ENCODE measurements around the gene SCNN1G. TPM values are rescaled to one million over a fixed set of nuclear protein-coding genes. Genes with fewer than 3 reads are reported as not detected.

The SCNN1G gene
- polyA plus RNA-seq, 2 of the 4 experiments (the other 2 are of a cell fraction) = 0.03 to 0.05 TPM

DNA sequence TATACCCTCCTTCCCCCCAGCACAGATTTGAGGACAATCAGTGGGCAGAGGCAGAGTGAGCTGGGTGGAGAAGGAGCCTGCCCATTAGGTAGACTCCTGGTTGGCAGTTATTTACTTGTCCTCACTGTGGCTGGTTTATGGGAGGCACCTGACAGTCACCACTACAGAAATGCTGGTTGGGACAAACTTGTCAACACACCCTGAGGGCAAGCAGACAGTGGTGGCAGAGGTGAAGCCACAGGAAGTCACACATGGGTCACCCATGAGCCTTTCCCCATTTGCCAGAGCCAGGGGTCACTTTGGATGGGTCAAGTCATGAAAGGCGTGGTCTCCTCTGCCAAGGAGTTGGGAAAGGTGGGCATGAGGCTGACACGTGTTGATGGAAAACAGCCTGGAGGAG is 6.4 kb downstream of the SCNN1G start:
- FAIRE-seq (no peak), DNase-seq (ENCODE audit: low read depth in 1 of 2, low spot score in 1 of 2) (no peak), ATAC-seq (no peak)
- no peak overlapping the region for H3K27ac ChIP-seq
- 50% methylated on average over 2 of the region's 2 CpGs for WGBS (ENCODE audit: missing lambda C conversion rate)
- CTCF ChIA-PET = interaction anchor here (18.1 kb wide), 1 partner anchor 246 kb away, joined by 336 read pairs; no protein-coding TSS in a partner anchor
- H3K4me1 ChIP-seq = no peaks in the 10 kb centered on the region
- POLR2A ChIA-PET = no interaction called here
- no peaks in the 10 kb centered on the region for H3K9me3 ChIP-seq
- H3K4me3 ChIP-seq = no peak overlapping the region
- TF ChIP-seq NPAS2 (CRISPR knock-in tag; IDR thresholded peaks at IDR 0.05; ENCODE audit: borderline replicate concordance) (no peak), E2F6 (IDR thresholded peaks at IDR 0.05; ENCODE audit: borderline replicate concordance, low read depth) (no peak), BHLHE40 (IDR thresholded peaks at IDR 0.05; ENCODE audit: low read depth, low read length) (no peak), FOSL2 (IDR thresholded peaks at IDR 0.05) (no peak), FOSL2 (CRISPR knock-in tag; IDR thresholded peaks at IDR 0.05) (no peak), GATA3 (IDR thresholded peaks at IDR 0.05; ENCODE audit: borderline replicate concordance) (no peak), ESRRA (IDR thresholded peaks at IDR 0.05; ENCODE audit: borderline replicate concordance, low read length) (no peak), RAD21 (conservative IDR thresholded peaks at IDR 0.05 in 1 of 2, IDR thresholded peaks at IDR 0.05 in 1 of 2) (no peak), ZSCAN20 (CRISPR knock-in tag; IDR thresholded peaks at IDR 0.05) (no peak)
- no peak overlapping the region for H3K4me2 ChIP-seq

- FAIRE-seq (no peak), ATAC-seq (no peak), DNase-seq (ENCODE audit: low read depth in 1 of 2, low spot score in 1 of 2) (no peak)
- WGBS (ENCODE audit: missing lambda C conversion rate) = 83% methylated on average over 9 of the region's 9 CpGs
- POLR2A ChIA-PET = no interaction called here
- no peaks in the 10 kb centered on the region for H3K4me1 ChIP-seq
- H3K4me2 ChIP-seq = no peak overlapping the region
- no peaks in the 10 kb centered on the region for H3K9me3 ChIP-seq
- CTCF ChIA-PET = interaction anchor here (1.1 kb wide), 1 partner anchor 16 kb away, joined by 3 read pairs; no protein-coding TSS in a partner anchor
- no peak overlapping the region for H3K4me3 ChIP-seq
- H3K27ac ChIP-seq = no peak overlapping the region
- no peak for TF ChIP-seq ESRRA (IDR thresholded peaks at IDR 0.05; ENCODE audit: borderline replicate concordance, low read length)
- no peak for TF ChIP-seq TFCP2L1 (CRISPR knock-in tag; IDR thresholded peaks at IDR 0.05)
- no peak for TF ChIP-seq HOXA7 (CRISPR knock-in tag; IDR thresholded peaks at IDR 0.05)
- no peak for TF ChIP-seq HDAC2 (IDR thresholded peaks at IDR 0.05)
- no peak for TF ChIP-seq RFX5 (IDR thresholded peaks at IDR 0.05)
- no peak for TF ChIP-seq KDM1A (IDR thresholded peaks at IDR 0.05; ENCODE audit: low read depth)
- TF ChIP-seq, protein P1, sequence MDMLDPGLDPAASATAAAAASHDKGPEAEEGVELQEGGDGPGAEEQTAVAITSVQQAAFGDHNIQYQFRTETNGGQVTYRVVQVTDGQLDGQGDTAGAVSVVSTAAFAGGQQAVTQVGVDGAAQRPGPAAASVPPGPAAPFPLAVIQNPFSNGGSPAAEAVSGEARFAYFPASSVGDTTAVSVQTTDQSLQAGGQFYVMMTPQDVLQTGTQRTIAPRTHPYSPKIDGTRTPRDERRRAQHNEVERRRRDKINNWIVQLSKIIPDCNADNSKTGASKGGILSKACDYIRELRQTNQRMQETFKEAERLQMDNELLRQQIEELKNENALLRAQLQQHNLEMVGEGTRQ (IDR thresholded peaks at IDR 0.05) = no peak
These were observed 12.1 kb downstream of the SCNN1G start for GRCh38 chr16:23194497-23195221.

- WGBS (ENCODE audit: missing lambda C conversion rate) = 38% methylated on average over 3 of the region's 3 CpGs
- H3K4me3 ChIP-seq = no peak overlapping the region
- no peak for TF ChIP-seq ATOH8 (CRISPR knock-in tag; IDR thresholded peaks at IDR 0.05; ENCODE audit: low read depth)
- TF ChIP-seq FOSL2 (IDR thresholded peaks at IDR 0.05) = no peak
- no peak for TF ChIP-seq FOSL2 (CRISPR knock-in tag; IDR thresholded peaks at IDR 0.05)
- no peak for TF ChIP-seq ZSCAN20 (CRISPR knock-in tag; IDR thresholded peaks at IDR 0.05)
- TF ChIP-seq HOXA7 (CRISPR knock-in tag; IDR thresholded peaks at IDR 0.05) = no peak
- no peak for TF ChIP-seq RAD21 (conservative IDR thresholded peaks at IDR 0.05 in 1 of 2, IDR thresholded peaks at IDR 0.05 in 1 of 2)
- TF ChIP-seq GATA3 (IDR thresholded peaks at IDR 0.05; ENCODE audit: borderline replicate concordance) = no peak
- TF ChIP-seq, protein P2, sequence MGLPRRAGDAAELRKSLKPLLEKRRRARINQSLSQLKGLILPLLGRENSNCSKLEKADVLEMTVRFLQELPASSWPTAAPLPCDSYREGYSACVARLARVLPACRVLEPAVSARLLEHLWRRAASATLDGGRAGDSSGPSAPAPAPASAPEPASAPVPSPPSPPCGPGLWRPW (IDR thresholded peaks at IDR 0.05) = no peak
- no peak for TF ChIP-seq CBX2 (IDR thresholded peaks at IDR 0.05; ENCODE audit: borderline replicate concordance, low read depth)
- TF ChIP-seq NFE2L2 (conservative IDR thresholded peaks at IDR 0.05; ENCODE audit: low read length) = no peak
- no peak for TF ChIP-seq NPAS2 (CRISPR knock-in tag; IDR thresholded peaks at IDR 0.05; ENCODE audit: borderline replicate concordance)
- TF ChIP-seq RCOR1 (IDR thresholded peaks at IDR 0.05; ENCODE audit: low read depth, low read length) = no peak
- TF ChIP-seq HOXB13 (CRISPR knock-in tag; IDR thresholded peaks at IDR 0.05; ENCODE audit: low read depth) = no peak
- TF ChIP-seq EHF (CRISPR knock-in tag; IDR thresholded peaks at IDR 0.05) = no peak
- TF ChIP-seq MAZ (IDR thresholded peaks at IDR 0.05; ENCODE audit: borderline replicate concordance, low read depth, low read length) = no peak
- TF ChIP-seq CHD2 (IDR thresholded peaks at IDR 0.05; ENCODE audit: low read length, partially characterized antibody) = no peak
- H3K27ac ChIP-seq = no peak overlapping the region
- no peak overlapping the region for H3K4me2 ChIP-seq
- ATAC-seq = no peak
- no peak for DNase-seq (ENCODE audit: low read depth in 1 of 2, low spot score in 1 of 2)
- no peaks in the 10 kb centered on the region for H3K9me3 ChIP-seq
- ChIA-PET CTCF (interaction anchor here (0.6 to 1.3 kb wide), 2 partner anchors 14 to 119 kb away, joined by 3 to 4 read pairs; no protein-coding TSS in a partner anchor), POLR2A (no interaction called here)
- no peaks in the 10 kb centered on the region for H3K4me1 ChIP-seq
- FAIRE-seq = no peak
These were observed 12.9 kb downstream of the SCNN1G start for GRCh38 chr16:23195366-23195978.
